ENCODE results near the gene DAZ3.
"Not testable (repeated sequence)": the region's sequence is repeated elsewhere in the genome, so short reads cannot be mapped to it uniquely, and the experiment has no call there.

The DAZ3 gene

GRCh38 chrY:24813293-24813692, at the start of gene DAZ3:
Gene DAZ3, minus strand, starts transcription at chrY:24813393. Its CDS starts 208 bp downstream, at chrY:24813185.
- not testable (repeated sequence) for DNase-seq

GRCh38 chrY:24833619-24834018, 20.4 kb upstream of the DAZ3 start, which contains the start of gene DAZ4:
Gene DAZ4, plus strand, starts transcription at chrY:24833919. Its CDS starts 208 bp downstream, at chrY:24834127.
- DNase-seq: not testable (repeated sequence)

GRCh38 chrY:24825069-24825468, 11.9 kb upstream of the DAZ3 start:
- not testable (repeated sequence) for DNase-seq

GRCh38 chrY:24824184-24824879, 11.1 kb upstream of the DAZ3 start:
- not testable (repeated sequence) for DNase-seq

GRCh38 chrY:24821836-24822235, 8.6 kb upstream of the DAZ3 start:
- DNase-seq: not testable (repeated sequence)

Measured in NCI-H510A (cell line).